B cell (primary cell): ENCODE data around the gene RALGAPA2. TPM values are rescaled to one million over a fixed set of nuclear protein-coding genes. Genes with fewer than 3 reads are reported as not detected.

Source experiments
- ATAC-seq: fragments of 200-7000 bp; cut with Tn5 transposase; one replicate; pipeline ENCODE4 v1.10.0; 2021; ENCODE audit warnings: low read depth, mild to moderate bottlenecking, moderate number of reproducible peaks, moderate library complexity
- CTCF ChIA-PET: fragments of 350-600 bp; sonication (Branson Sonifier 250); formaldehyde crosslinking; loops from one replicate; lab custom pipeline; 2021; ENCODE audit warnings: antibody characterized with exemption, inconsistent platforms; lab: Charles Lee
- POLR2A ChIA-PET: fragments of 350-600 bp; sonication (Branson Sonifier 250); formaldehyde crosslinking; loops from one replicate; lab custom pipeline; 2021; ENCODE audit warnings: antibody characterized with exemption; lab: Charles Lee
- DNase-seq: peaks from one replicate; pipeline ENCODE4 v3.0.0; 2013
- H2AFZ ChIP-seq: 2 replicates; pipeline ENCODE4 v1.6.1; 2012; ENCODE audit warnings: mild to moderate bottlenecking, low read depth, low read length; ENCODE audit not compliant: insufficient read depth, poor library complexity, severe bottlenecking
- H3K27ac ChIP-seq, 2 donors: 1 replicate in 1 of 2; 2 replicates in 1 of 2; pipeline ENCODE4 v1.5.1; 2012 to 2013; ENCODE audit warnings: low read length in 2 of 2, mild to moderate bottlenecking in 2 of 2, moderate library complexity in 1 of 2
- H3K27me3 ChIP-seq, 4 experiments: fragments of 200-600 bp in 1 of 4; sonication (generic) in 1 of 4; replicated peaks in 1 of 4; 1 replicate in 2 of 4; 2 replicates in 2 of 4; pipeline versions ENCODE4 v1.6.1 to v1.7.0; 2013 to 2016; ENCODE audit warnings: low read length in 3 of 4, mild to moderate bottlenecking in 2 of 4, mixed read lengths in 1 of 4, moderate library complexity in 1 of 4; ENCODE audit not compliant: insufficient read depth in 4 of 4, control insufficient read depth in 3 of 4; ENCODE audit errors: control extremely low read depth in 1 of 4
- H3K36me3 ChIP-seq, 2 experiments: replicated peaks in 1 of 2; 1 replicate in 1 of 2; 2 replicates in 1 of 2; pipeline versions ENCODE4 v1.6.1 to v1.7.1; 2013; ENCODE audit warnings: low read length in 1 of 2; ENCODE audit not compliant: insufficient read depth in 2 of 2, control insufficient read depth in 1 of 2; ENCODE audit errors: control extremely low read depth in 1 of 2, extremely low read depth in 1 of 2
- H3K4me1 ChIP-seq, 2 donors: fragments of 200-600 bp in 1 of 2; sonication (generic) in 1 of 2; 1 replicate in 1 of 2; 2 replicates in 1 of 2; pipeline versions ENCODE4 v1.5.1 to v1.6.1; 2013 to 2017; ENCODE audit warnings: low read length in 2 of 2; ENCODE audit not compliant: control insufficient read depth in 2 of 2, insufficient read depth in 2 of 2
- H3K4me2 ChIP-seq: replicated peaks from 2 replicates; pipeline ENCODE3; 2012; ENCODE audit warnings: mild to moderate bottlenecking, low read depth, low read length; ENCODE audit not compliant: poor library complexity, severe bottlenecking
- H3K4me3 ChIP-seq, 5 experiments: fragments of 200-600 bp in 1 of 5; sonication (generic) in 1 of 5; 1 replicate in 3 of 5; 2 replicates in 2 of 5; pipeline versions ENCODE4 v1.5.1 to v1.7.0; 2011 to 2016; ENCODE audit warnings: low read length in 4 of 5, mild to moderate bottlenecking in 4 of 5, low read depth in 2 of 5, control low read depth in 1 of 5, moderate library complexity in 1 of 5; ENCODE audit not compliant: insufficient read depth in 1 of 5; ENCODE audit errors: control extremely low read depth in 1 of 5, extremely low read depth in 1 of 5
- H3K79me2 ChIP-seq: fragments of 200-600 bp; sonication (generic); one replicate; pipeline ENCODE4 v1.6.0; 2016; ENCODE audit warnings: low read length; ENCODE audit not compliant: control insufficient read depth, insufficient read depth
- H3K9ac ChIP-seq: fragments of 200-600 bp; sonication (generic); 2 replicates; pipeline ENCODE4 v1.6.1; 2017; ENCODE audit warnings: mild to moderate bottlenecking, low read length, moderate library complexity
- H3K9me3 ChIP-seq, 3 donors: one replicate each; pipeline versions ENCODE4 v1.6.1 to v1.7.1; 2013; ENCODE audit warnings: low read length in 2 of 3; ENCODE audit not compliant: control insufficient read depth in 2 of 3, insufficient read depth in 1 of 3; ENCODE audit errors: control extremely low read depth in 1 of 3
- H4K20me1 ChIP-seq: 2 replicates; pipeline ENCODE4 v1.6.0; 2012; ENCODE audit warnings: mild to moderate bottlenecking, low read length; ENCODE audit not compliant: insufficient read depth, control insufficient read depth, poor library complexity, severe bottlenecking
- H3K27ac Mint-ChIP-seq: one replicate; pipeline ENCODE4 v1.8.0; 2021; ENCODE audit warnings: mixed read lengths
- H3K27me3 Mint-ChIP-seq: one replicate; pipeline ENCODE4 v1.8.0; 2021; ENCODE audit warnings: mixed read lengths
- H3K4me1 Mint-ChIP-seq: one replicate; pipeline ENCODE4 v1.8.0; 2021; ENCODE audit warnings: mixed read lengths
- H3K4me3 Mint-ChIP-seq: one replicate; pipeline ENCODE4 v1.8.0; 2021; ENCODE audit warnings: mixed read lengths
- H3K9me3 Mint-ChIP-seq: one replicate; pipeline ENCODE4 v1.8.0; 2022; ENCODE audit warnings: mixed read lengths; ENCODE audit not compliant: insufficient read depth
- CTCF ChIP-seq: fragments of 200-600 bp; IDR thresholded peaks from one replicate; pipeline ENCODE4 v1.8.0; 2022; ENCODE audit warnings: antibody characterized with exemption, mild to moderate bottlenecking
- EZH2 ChIP-seq: IDR thresholded peaks from 2 replicates; pipeline ENCODE4 v1.6.1; 2012; ENCODE audit warnings: borderline replicate concordance, low read depth, mild to moderate bottlenecking, moderate library complexity, low read length; ENCODE audit not compliant: insufficient read depth, poor library complexity, severe bottlenecking
- WGBS: methylation state at CpG from one replicate; pipeline ENCODE4 v1.1.5; 2013; ENCODE audit warnings: missing lambda C conversion rate; ENCODE audit not compliant: insufficient coverage; 5-methylcytosine and 5-hydroxymethylcytosine counted together
- intact Hi-C: fragments of 100-400 bp; cut with micrococcal nuclease; formaldehyde crosslinking; loops from one replicate; pipeline ENCODE4 v1.10.0; 2022
- polyA plus RNA-seq: library from polyadenylated mRNA; depleted of rRNA; stranded (reverse); fragments of >200 nt; gene quantifications from 2 replicates; pipeline ENCODE4 v1.2.3, GENCODE V29; 2012
- total RNA-seq, 2 donors: library from RNA; stranded (reverse); fragments of 120-200 nt in 1 of 2; gene quantifications; 1 replicate in 1 of 2; 2 replicates in 1 of 2; pipeline versions ENCODE4 v1.2.3 to v1.2.4, GENCODE V29; 2013 to 2022

The RALGAPA2 gene
- total and polyA plus RNA-seq, 2 donors (not counting 1 experiment from before 2014, with no cell fraction given), result 6.4 to 33.1 TPM

GRCh38 chr20:20505554-20505953 lies 206.9 kb downstream of the RALGAPA2 start:
- Histone ChIP-seq H3K27ac (no peak overlapping the region), H3K27me3 (no peaks in the 10 kb centered on the region), H3K36me3 (peaks cover 13 to 30% of the 10 kb centered on the region in 2 experiments), H3K4me2 (peak overlapping the region; percentile 8), H3K79me2 (no peaks in the 10 kb centered on the region), H4K20me1 (no peaks in the 10 kb centered on the region), H3K9ac (no peak overlapping the region), H3K4me3 (no peak overlapping the region), H2AFZ (no peak overlapping the region), H3K4me1 (no peaks in the 10 kb centered on the region), H3K9me3 (no peaks in the 10 kb centered on the region)
- Mint-ChIP-seq H3K27ac (no peak overlapping the region), H3K27me3 (no peaks in the 10 kb centered on the region), H3K4me1 (peaks cover 7% of the 10 kb centered on the region), H3K9me3 (no peaks in the 10 kb centered on the region), H3K4me3 (no peak overlapping the region)
- DNase-seq (no peak), ATAC-seq (no peak)
- no CpG with 5 or more reads among the region's 2 CpGs for WGBS
- no peak for TF ChIP-seq CTCF
- no peak for TF ChIP-seq EZH2
- ChIA-PET POLR2A (no interaction called here), CTCF (no interaction called here)
- intact Hi-C loops, result no loop called here

- ChIA-PET CTCF (no interaction called here), POLR2A (no interaction called here)
- Histone ChIP-seq H3K4me1 (no peaks in the 10 kb centered on the region), H3K79me2 (no peaks in the 10 kb centered on the region), H4K20me1 (no peaks in the 10 kb centered on the region), H3K36me3 (peaks cover 16 to 28% of the 10 kb centered on the region in 2 experiments), H3K9me3 (peaks cover 0 to 1% (median 0%) of the 10 kb centered on the region in 3 donors), H3K27me3 (no peaks in the 10 kb centered on the region), H3K9ac (no peak overlapping the region), H3K4me2 (no peak overlapping the region), H3K27ac (no peak overlapping the region), H2AFZ (no peak overlapping the region), H3K4me3 (no peak overlapping the region)
- Mint-ChIP-seq H3K27me3 (no peaks in the 10 kb centered on the region), H3K27ac (no peak overlapping the region), H3K4me1 (peaks cover 7% of the 10 kb centered on the region), H3K9me3 (no peaks in the 10 kb centered on the region), H3K4me3 (no peak overlapping the region)
- intact Hi-C loops, result no loop called here
- TF ChIP-seq EZH2 (no peak), CTCF (no peak)
- ATAC-seq, result no peak
- DNase-seq, result no peak
- WGBS, result 100% methylated on average over 2 of the region's 7 CpGs
Measured at GRCh38 chr20:20503777-20504530, 208.5 kb downstream of the RALGAPA2 start.
